Thyroid gland (tissue), 4 donors: ENCODE measurements around the gene QKI.

ENCODE experiments used
- POLR2A ChIP-seq, 2 donors: fragments of 450-650 bp; IDR thresholded peaks; one replicate each; pipeline ENCODE4 v1.6.1; 2017; ENCODE audit warnings: antibody characterized with exemption in 2 of 2, mild to moderate bottlenecking in 2 of 2, moderate library complexity in 1 of 2
- TF ChIP-seq, protein P1 (sequence below), 6 experiments: fragments of 200-600 bp in 3 of 6; fragments of 450-650 bp in 3 of 6; sonication (generic) in 3 of 6; IDR thresholded peaks; one replicate each; pipeline ENCODE4 v1.5.1; 2016 to 2019; ENCODE audit warnings: antibody characterized with exemption in 6 of 6, mild to moderate bottlenecking in 2 of 6, inconsistent platforms in 1 of 6, moderate library complexity in 1 of 6

DNA sequence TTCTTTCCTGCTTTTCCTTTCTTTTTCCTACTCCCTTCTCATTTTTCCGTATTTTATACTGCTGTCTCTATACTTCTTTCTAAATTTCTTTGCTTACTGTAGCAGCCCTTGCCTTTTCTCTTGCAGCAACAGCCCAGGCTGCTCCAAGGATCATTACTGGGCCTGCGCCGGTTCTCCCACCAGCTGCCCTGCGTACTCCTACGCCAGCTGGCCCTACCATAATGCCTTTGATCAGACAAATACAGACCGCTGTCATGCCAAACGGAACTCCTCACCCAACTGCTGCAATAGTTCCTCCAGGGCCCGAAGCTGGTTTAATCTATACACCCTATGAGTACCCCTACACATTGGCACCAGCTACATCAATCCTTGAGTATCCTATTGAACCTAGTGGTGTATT, 148.8 kb downstream of the QKI start:
- TF ChIP-seq POLR2A (IDR thresholded peaks at IDR 0.05): no peak
- TF ChIP-seq, protein P1, sequence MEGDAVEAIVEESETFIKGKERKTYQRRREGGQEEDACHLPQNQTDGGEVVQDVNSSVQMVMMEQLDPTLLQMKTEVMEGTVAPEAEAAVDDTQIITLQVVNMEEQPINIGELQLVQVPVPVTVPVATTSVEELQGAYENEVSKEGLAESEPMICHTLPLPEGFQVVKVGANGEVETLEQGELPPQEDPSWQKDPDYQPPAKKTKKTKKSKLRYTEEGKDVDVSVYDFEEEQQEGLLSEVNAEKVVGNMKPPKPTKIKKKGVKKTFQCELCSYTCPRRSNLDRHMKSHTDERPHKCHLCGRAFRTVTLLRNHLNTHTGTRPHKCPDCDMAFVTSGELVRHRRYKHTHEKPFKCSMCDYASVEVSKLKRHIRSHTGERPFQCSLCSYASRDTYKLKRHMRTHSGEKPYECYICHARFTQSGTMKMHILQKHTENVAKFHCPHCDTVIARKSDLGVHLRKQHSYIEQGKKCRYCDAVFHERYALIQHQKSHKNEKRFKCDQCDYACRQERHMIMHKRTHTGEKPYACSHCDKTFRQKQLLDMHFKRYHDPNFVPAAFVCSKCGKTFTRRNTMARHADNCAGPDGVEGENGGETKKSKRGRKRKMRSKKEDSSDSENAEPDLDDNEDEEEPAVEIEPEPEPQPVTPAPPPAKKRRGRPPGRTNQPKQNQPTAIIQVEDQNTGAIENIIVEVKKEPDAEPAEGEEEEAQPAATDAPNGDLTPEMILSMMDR (IDR thresholded peaks at IDR 0.05): no peak
